HepG2 (cell line): Measurements from ENCODE around the gene ECD. TPM values are rescaled to one million over a fixed set of nuclear protein-coding genes. Genes with fewer than 3 reads are reported as not detected.

Source experiments
- BRD4 ChIP-seq: sonication (generic); formaldehyde crosslinking; IDR thresholded peaks from 2 replicates; pipeline ENCODE4 v1.4.0; 2020; ENCODE audit warnings: missing genetic modification reagents
- FOSL2 ChIP-seq: sonication (generic); formaldehyde crosslinking; IDR thresholded peaks from 2 replicates; pipeline ENCODE4 v1.4.0; 2020; ENCODE audit warnings: missing genetic modification reagents
- FOXK1 ChIP-seq: sonication (generic); formaldehyde crosslinking; IDR thresholded peaks from 2 replicates; pipeline ENCODE4 v1.4.0; 2020; ENCODE audit warnings: low read depth, missing genetic modification reagents, borderline replicate concordance
- HDAC1 ChIP-seq: sonication (generic); formaldehyde crosslinking; IDR thresholded peaks from 2 replicates; pipeline ENCODE4 v1.5.1; 2020; ENCODE audit warnings: mild to moderate bottlenecking, missing genetic modification reagents
- NCOA2 ChIP-seq: sonication (generic); formaldehyde crosslinking; IDR thresholded peaks from 2 replicates; pipeline ENCODE4 v1.8.0; 2022; ENCODE audit warnings: inconsistent platforms
- NRL ChIP-seq: sonication (generic); formaldehyde crosslinking; IDR thresholded peaks from 2 replicates; pipeline ENCODE4 v1.5.0; 2020; ENCODE audit warnings: missing genetic modification reagents, mild to moderate bottlenecking, moderate library complexity, borderline replicate concordance
- RAD21 ChIP-seq: fragments of 450-650 bp; formaldehyde crosslinking; IDR thresholded peaks from 2 replicates; pipeline ENCODE4 v1.5.0; 2020; ENCODE audit warnings: mild to moderate bottlenecking
- RNF2 ChIP-seq: fragments of 450-650 bp; conservative IDR thresholded peaks from 2 replicates; pipeline ENCODE4 v1.6.1; 2016; ENCODE audit warnings: low read depth
- SMARCE1 ChIP-seq: fragments of 450-650 bp; IDR thresholded peaks from 2 replicates; pipeline ENCODE4 v1.6.1; 2017; ENCODE audit warnings: borderline replicate concordance
- SP140L ChIP-seq: sonication (generic); formaldehyde crosslinking; IDR thresholded peaks from 2 replicates; pipeline ENCODE4 v1.4.0; 2020; ENCODE audit warnings: missing genetic modification reagents, borderline replicate concordance
- SRSF4 ChIP-seq: fragments of 200-400 bp; formaldehyde crosslinking; IDR thresholded peaks from one replicate; pipeline ENCODE4 v1.6.1; 2018; ENCODE audit warnings: mild to moderate bottlenecking, low read depth, low read length, moderate library complexity; ENCODE audit not compliant: poor library complexity, severe bottlenecking
- STAG1 ChIP-seq: sonication (generic); formaldehyde crosslinking; IDR thresholded peaks from 2 replicates; pipeline ENCODE4 v1.4.0; 2020; ENCODE audit warnings: missing genetic modification reagents
- TAF15 ChIP-seq: fragments of 200-400 bp; formaldehyde crosslinking; IDR thresholded peaks from one replicate; pipeline ENCODE4 v1.6.1; 2018; ENCODE audit warnings: mild to moderate bottlenecking, low read depth, low read length; ENCODE audit not compliant: poor library complexity, severe bottlenecking
- TGIF2 ChIP-seq: IDR thresholded peaks from 2 replicates; pipeline ENCODE4 v1.6.1; 2016; ENCODE audit warnings: control low read depth, missing compliant biosample characterization
- TOE1 ChIP-seq: sonication (generic); formaldehyde crosslinking; IDR thresholded peaks from 2 replicates; pipeline ENCODE4 v1.4.0; 2020; ENCODE audit warnings: mild to moderate bottlenecking, missing genetic modification reagents
- U2AF2 ChIP-seq: fragments of 200-400 bp; formaldehyde crosslinking; IDR thresholded peaks from 2 replicates; pipeline ENCODE4 v1.6.1; 2017; ENCODE audit warnings: low read depth, mild to moderate bottlenecking, low read length
- ZNF235 ChIP-seq: sonication (generic); formaldehyde crosslinking; IDR thresholded peaks from 2 replicates; pipeline ENCODE4 v1.8.1; 2023; ENCODE audit warnings: mild to moderate bottlenecking, missing genetic modification reagents, borderline replicate concordance
- ZNF317 ChIP-seq: sonication (generic); formaldehyde crosslinking; IDR thresholded peaks from 2 replicates; pipeline ENCODE4 v1.5.0; 2020; ENCODE audit warnings: mild to moderate bottlenecking, missing genetic modification reagents
- ZNF441 ChIP-seq: sonication (generic); formaldehyde crosslinking; IDR thresholded peaks from 2 replicates; pipeline ENCODE4 v1.7.0; 2021; ENCODE audit warnings: missing genetic modification reagents, borderline replicate concordance
- ZNF451 ChIP-seq: sonication (generic); formaldehyde crosslinking; IDR thresholded peaks from 2 replicates; pipeline ENCODE4 v1.5.0; 2020; ENCODE audit warnings: mild to moderate bottlenecking, missing genetic modification reagents
- ZNF460 ChIP-seq: sonication (generic); formaldehyde crosslinking; IDR thresholded peaks from 2 replicates; pipeline ENCODE4 v1.5.1; 2020; ENCODE audit warnings: missing genetic modification reagents, mild to moderate bottlenecking, borderline replicate concordance
- ZNF883 ChIP-seq: sonication (generic); formaldehyde crosslinking; IDR thresholded peaks from 2 replicates; pipeline ENCODE4 v1.5.1; 2020; ENCODE audit warnings: mild to moderate bottlenecking, missing genetic modification reagents; ENCODE audit errors: not compliant biosample characterization
- polyA plus RNA-seq, 8 experiments: library from polyadenylated mRNA; depleted of rRNA in 3 of 8; stranded (reverse) in 7 of 8; unstranded in 1 of 8; fragments of >200 nt; fragmentation: Illumina TruSeq in 4 of 8; extraction: Trizol in 4 of 8; gene quantifications; 2 replicates each; pipeline versions ENCODE4 v1.2.1 to v1.2.3, GENCODE V29; 2011 to 2016; ENCODE audit warnings: low read depth in 4 of 8, missing spikeins in 1 of 8, mixed read lengths in 1 of 8; ENCODE audit not compliant: insufficient read depth in 1 of 8
- total RNA-seq, 5 experiments: library from RNA; depleted of rRNA; stranded (reverse); fragments of >200 nt; fragmentation: Illumina TruSeq; extraction: Trizol; gene quantifications; 2 replicates each; pipeline ENCODE4 v1.2.3, GENCODE V29; 2016; ENCODE audit warnings: low read depth in 1 of 5
- TF ChIP-seq, protein P1 (sequence below): sonication (generic); formaldehyde crosslinking; IDR thresholded peaks from 2 replicates; pipeline ENCODE4 v1.4.0; 2020; ENCODE audit warnings: missing genetic modification reagents
- TF ChIP-seq, protein P2 (sequence below): sonication (generic); formaldehyde crosslinking; IDR thresholded peaks from 2 replicates; pipeline ENCODE4 v1.8.0; 2023; ENCODE audit warnings: mild to moderate bottlenecking, missing genetic modification reagents

ECD gene
- total and polyA plus RNA-seq, 2 of the 13 experiments (the other 11 are each of a cell fraction or from before 2014, with no cell fraction given): 21.5 to 27.6 TPM

DNA sequence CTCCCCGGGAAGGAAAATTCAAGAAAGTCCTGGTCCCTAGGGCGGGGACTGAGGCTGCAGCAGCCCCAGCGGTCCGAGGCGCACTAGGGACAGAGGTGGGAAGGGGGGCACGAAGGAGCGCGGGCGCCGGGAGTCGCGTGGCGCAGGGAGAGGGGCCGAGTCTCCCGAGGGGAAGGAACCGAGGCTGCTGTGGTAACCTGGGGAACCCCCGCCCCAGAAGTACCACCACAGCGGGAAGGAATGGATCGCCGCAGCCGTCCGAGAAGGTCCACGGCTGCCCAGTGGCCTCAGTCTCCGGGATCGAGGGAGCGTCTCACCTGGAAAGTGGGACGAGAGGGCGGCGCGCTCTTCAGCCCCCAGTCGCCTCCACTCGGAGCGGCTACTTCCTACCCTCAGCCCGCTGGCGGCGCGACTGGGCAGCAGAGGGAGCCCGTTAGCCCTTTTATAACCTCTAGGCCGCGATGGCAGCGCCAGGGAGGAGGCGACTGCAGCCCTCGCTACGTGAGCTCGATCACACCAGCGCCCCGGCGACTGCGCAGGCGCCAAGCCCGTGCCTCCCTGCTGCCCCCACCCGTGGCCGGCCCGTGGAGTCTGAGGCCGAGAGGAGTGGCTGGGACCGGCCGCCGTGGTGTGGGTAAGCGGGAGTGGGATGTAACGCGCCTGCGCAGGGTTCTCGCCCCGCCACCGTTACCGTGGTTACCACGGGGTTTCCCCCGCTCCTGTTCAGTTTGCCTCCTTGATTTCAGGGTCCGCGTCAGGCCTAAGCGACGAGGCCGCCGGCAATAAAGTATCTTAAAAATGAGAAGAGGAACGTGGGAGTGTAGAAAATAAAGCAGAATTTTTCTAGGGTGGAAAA lies 71.1 kb downstream of the ECD start, which contains the start of gene P4HA1 (continued):
- TF ChIP-seq, protein P1, sequence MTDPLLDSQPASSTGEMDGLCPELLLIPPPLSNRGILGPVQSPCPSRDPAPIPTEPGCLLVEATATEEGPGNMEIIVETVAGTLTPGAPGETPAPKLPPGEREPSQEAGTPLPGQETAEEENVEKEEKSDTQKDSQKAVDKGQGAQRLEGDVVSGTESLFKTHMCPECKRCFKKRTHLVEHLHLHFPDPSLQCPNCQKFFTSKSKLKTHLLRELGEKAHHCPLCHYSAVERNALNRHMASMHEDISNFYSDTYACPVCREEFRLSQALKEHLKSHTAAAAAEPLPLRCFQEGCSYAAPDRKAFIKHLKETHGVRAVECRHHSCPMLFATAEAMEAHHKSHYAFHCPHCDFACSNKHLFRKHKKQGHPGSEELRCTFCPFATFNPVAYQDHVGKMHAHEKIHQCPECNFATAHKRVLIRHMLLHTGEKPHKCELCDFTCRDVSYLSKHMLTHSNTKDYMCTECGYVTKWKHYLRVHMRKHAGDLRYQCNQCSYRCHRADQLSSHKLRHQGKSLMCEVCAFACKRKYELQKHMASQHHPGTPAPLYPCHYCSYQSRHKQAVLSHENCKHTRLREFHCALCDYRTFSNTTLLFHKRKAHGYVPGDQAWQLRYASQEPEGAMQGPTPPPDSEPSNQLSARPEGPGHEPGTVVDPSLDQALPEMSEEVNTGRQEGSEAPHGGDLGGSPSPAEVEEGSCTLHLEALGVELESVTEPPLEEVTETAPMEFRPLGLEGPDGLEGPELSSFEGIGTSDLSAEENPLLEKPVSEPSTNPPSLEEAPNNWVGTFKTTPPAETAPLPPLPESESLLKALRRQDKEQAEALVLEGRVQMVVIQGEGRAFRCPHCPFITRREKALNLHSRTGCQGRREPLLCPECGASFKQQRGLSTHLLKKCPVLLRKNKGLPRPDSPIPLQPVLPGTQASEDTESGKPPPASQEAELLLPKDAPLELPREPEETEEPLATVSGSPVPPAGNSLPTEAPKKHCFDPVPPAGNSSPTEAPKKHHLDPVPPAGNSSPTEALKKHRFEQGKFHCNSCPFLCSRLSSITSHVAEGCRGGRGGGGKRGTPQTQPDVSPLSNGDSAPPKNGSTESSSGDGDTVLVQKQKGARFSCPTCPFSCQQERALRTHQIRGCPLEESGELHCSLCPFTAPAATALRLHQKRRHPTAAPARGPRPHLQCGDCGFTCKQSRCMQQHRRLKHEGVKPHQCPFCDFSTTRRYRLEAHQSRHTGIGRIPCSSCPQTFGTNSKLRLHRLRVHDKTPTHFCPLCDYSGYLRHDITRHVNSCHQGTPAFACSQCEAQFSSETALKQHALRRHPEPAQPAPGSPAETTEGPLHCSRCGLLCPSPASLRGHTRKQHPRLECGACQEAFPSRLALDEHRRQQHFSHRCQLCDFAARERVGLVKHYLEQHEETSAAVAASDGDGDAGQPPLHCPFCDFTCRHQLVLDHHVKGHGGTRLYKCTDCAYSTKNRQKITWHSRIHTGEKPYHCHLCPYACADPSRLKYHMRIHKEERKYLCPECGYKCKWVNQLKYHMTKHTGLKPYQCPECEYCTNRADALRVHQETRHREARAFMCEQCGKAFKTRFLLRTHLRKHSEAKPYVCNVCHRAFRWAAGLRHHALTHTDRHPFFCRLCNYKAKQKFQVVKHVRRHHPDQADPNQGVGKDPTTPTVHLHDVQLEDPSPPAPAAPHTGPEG (CRISPR knock-in tag): peak; percentile 70; the same call in 1 of the 2 replicates
- TF ChIP-seq TAF15 (no peak), FOSL2 (CRISPR knock-in tag) (peak; percentile 52; the same call in 1 of the 2 replicates), ZNF441 (CRISPR knock-in tag) (peak; percentile 68), RAD21 (CRISPR knock-in tag) (peak; percentile 93), ZNF317 (CRISPR knock-in tag) (peak; percentile 70), STAG1 (peak; percentile 72), TGIF2 (CRISPR knock-in tag) (peak; percentile 58; the same call in 1 of the 2 replicates), U2AF2 (no peak), NCOA2 (CRISPR knock-in tag) (peak; percentile 11; the same call in 1 of the 2 replicates), TOE1 (CRISPR knock-in tag) (no peak; the same call in 1 of the 2 replicates), ZNF460 (no peak; the same call in 1 of the 2 replicates), ZNF235 (CRISPR knock-in tag) (peak; percentile 33; the same call in 1 of the 2 replicates), SP140L (CRISPR knock-in tag) (0 out of 2 replicates have a peak, but pooled peaks have one; percentile 28), RNF2 (no peak), ZNF451 (CRISPR knock-in tag) (peak; percentile 79; the same call in 1 of the 2 replicates), FOXK1 (0 out of 2 replicates have a peak, but pooled peaks have one; percentile 21), SRSF4 (no peak), BRD4 (CRISPR knock-in tag) (0 out of 2 replicates have a peak, but pooled peaks have one; percentile 27), HDAC1 (peak; percentile 90), NRL (CRISPR knock-in tag) (peak; percentile 73; the same call in 1 of the 2 replicates), SMARCE1 (no peak), ZNF883 (CRISPR knock-in tag) (peak; percentile 89)
- TF ChIP-seq, protein P2, sequence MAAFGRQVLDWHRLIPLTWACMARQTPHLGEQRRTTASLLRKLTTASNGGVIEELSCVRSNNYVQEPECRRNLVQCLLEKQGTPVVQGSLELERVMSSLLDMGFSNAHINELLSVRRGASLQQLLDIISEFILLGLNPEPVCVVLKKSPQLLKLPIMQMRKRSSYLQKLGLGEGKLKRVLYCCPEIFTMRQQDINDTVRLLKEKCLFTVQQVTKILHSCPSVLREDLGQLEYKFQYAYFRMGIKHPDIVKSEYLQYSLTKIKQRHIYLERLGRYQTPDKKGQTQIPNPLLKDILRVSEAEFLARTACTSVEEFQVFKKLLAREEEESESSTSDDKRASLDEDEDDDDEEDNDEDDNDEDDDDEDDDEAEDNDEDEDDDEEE (CRISPR knock-in tag): peak; percentile 76; the same call in 1 of the 2 replicates
